BE2C (cell line): ENCODE measurements around the gene MLST8.
A peak's percentile ranks its signal among the peaks of the same experiment; 100 is the strongest.

ENCODE experiments used
- DNase-seq: peaks from one replicate; pipeline ENCODE4 v3.0.0-alpha.2; 2020
- H3K27me3 ChIP-seq: fragments of 250-450 bp; sonication (Bioruptor Pico); 2 replicates; pipeline ENCODE4 v1.5.1; 2020; ENCODE audit warnings: mild to moderate bottlenecking
- H3K36me3 ChIP-seq: fragments of 250-450 bp; sonication (Bioruptor Pico); 2 replicates; pipeline ENCODE4 v1.5.1; 2020; ENCODE audit warnings: mild to moderate bottlenecking
- H3K4me1 ChIP-seq: fragments of 250-450 bp; sonication (Bioruptor Pico); 2 replicates; pipeline ENCODE4 v1.5.1; 2020
- H3K4me3 ChIP-seq: 2 replicates; pipeline ENCODE4 v1.5.1; 2011; ENCODE audit warnings: low read depth, low read length
- H3K9me3 ChIP-seq: fragments of 250-450 bp; sonication (Bioruptor Pico); 2 replicates; pipeline ENCODE4 v1.5.1; 2020
- TF ChIP-seq, protein P1 (sequence below): IDR thresholded peaks from 2 replicates; pipeline ENCODE4 v1.5.1; 2012; ENCODE audit warnings: mild to moderate bottlenecking, low read depth, low read length

Gene MLST8

DNA sequence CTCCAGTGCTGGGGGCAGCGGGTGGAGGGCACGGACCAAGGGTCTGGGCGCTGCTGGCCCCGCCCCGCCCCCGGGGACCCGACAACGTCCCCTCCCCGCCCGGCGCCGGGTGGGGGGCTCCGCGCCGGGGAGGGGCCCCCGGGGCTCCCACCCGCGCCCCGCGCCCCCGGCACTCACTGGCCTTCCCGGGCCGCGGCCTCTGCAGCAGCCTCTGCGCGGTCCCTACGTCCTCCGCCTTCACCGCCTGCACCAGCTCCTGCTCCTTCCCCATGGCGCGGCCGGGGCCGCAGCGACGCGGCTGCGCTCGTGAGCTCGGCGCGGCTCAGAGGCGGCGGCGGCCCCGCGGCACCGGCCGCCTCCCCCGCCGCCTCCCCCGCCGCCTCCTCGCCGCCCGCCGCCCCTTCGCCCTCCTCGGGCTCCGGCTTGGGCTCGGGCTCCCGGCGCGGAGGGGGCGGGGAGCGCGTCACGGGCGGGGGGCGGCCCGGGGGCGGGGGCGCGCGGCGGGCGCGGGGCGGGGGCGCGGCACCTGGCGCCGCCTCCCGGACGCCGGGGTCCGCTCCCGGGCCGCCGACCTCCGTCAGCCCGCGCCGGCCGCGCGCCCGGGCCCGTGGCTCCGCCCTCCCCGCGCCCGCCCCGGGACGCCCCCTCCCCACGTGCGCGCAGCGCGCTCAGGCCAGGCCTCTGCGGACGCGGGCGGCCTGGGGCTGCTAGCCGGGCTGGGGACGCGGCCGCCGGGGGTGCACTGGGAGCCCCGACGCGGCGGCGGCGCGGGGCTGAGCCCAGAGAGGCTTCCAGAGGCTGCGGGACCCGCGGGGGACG, 8.9 kb upstream of the MLST8 start, which contains the start of gene CASKIN1:
TSS of gene CASKIN1 (minus strand) at position 444 of the 819 bp plus-strand sequence. CDS start at position 271, 173 bp downstream.
- Histone ChIP-seq H3K4me3 (peak within 1 kb of the TSS; percentile 62), H3K36me3 (no peaks in the 10 kb centered on the region), H3K9me3 (no peaks in the 10 kb centered on the region), H3K4me1 (peaks cover 17% of the 10 kb centered on the region), H3K27me3 (no peaks in the 10 kb centered on the region)
- peak; percentile 55 for DNase-seq
- TF ChIP-seq, protein P1, sequence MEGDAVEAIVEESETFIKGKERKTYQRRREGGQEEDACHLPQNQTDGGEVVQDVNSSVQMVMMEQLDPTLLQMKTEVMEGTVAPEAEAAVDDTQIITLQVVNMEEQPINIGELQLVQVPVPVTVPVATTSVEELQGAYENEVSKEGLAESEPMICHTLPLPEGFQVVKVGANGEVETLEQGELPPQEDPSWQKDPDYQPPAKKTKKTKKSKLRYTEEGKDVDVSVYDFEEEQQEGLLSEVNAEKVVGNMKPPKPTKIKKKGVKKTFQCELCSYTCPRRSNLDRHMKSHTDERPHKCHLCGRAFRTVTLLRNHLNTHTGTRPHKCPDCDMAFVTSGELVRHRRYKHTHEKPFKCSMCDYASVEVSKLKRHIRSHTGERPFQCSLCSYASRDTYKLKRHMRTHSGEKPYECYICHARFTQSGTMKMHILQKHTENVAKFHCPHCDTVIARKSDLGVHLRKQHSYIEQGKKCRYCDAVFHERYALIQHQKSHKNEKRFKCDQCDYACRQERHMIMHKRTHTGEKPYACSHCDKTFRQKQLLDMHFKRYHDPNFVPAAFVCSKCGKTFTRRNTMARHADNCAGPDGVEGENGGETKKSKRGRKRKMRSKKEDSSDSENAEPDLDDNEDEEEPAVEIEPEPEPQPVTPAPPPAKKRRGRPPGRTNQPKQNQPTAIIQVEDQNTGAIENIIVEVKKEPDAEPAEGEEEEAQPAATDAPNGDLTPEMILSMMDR = no peak

DNA sequence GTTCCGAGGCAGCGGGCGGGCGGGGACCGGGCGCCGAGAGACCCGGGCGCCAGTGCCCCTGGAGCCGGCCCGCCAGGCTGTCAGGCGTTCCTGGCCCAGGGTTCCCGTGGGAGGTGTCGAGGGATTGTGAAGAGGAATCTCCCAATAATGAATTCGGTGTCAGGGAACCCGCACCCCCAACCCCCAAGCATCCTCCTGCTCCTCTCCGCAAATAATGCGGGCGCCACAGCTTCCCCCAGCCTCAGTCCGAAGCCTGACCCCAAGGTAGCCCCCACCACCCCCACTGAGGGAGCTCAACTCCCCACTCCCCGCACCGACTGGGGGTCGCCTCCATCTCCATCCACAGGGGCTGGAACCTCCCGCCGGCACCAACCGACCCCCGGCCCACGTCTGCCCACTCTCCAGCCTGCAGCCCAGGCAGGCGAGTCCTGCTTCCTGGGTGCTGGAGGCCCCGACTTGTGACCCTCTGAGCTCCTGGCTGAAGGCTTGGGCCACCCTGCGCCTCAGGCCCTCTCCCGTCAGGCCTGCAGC, 8.2 kb upstream of the MLST8 start:
- H3K4me3 ChIP-seq = no peak overlapping the region; the same call in 1 of the 2 replicates
- H3K4me1 ChIP-seq = peaks cover 17% of the 10 kb centered on the region
- H3K36me3 ChIP-seq = no peaks in the 10 kb centered on the region
- no peaks in the 10 kb centered on the region for H3K9me3 ChIP-seq
- no peaks in the 10 kb centered on the region for H3K27me3 ChIP-seq
- no peak for DNase-seq
- TF ChIP-seq, protein P1 = no peak

DNA sequence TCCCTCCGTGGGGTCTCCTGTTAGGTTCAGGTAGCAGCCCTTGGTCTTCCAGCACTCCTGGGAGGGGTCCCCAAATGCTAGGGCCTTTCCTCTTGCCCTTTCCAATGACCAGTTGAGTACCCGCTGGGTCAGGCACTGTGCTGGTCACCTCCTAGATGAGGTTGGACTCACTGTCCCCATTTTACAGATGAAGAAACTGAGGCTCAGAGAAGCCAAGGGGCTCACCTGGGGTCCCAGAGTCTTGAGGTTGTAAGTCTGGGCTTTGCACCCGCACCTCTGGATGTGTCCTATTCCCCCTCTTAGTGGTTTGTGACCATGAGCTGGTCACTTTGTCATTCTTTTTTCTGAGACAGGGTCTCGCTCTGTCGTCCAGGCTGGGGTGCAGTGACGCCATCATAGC, 7.5 kb upstream of the MLST8 start:
- H3K4me1 ChIP-seq = peaks cover 17% of the 10 kb centered on the region
- no peak overlapping the region for H3K4me3 ChIP-seq
- no peak for DNase-seq
- TF ChIP-seq, protein P1 = no peak
- no peaks in the 10 kb centered on the region for H3K27me3 ChIP-seq
- no peaks in the 10 kb centered on the region for H3K36me3 ChIP-seq
- no peaks in the 10 kb centered on the region for H3K9me3 ChIP-seq

DNA sequence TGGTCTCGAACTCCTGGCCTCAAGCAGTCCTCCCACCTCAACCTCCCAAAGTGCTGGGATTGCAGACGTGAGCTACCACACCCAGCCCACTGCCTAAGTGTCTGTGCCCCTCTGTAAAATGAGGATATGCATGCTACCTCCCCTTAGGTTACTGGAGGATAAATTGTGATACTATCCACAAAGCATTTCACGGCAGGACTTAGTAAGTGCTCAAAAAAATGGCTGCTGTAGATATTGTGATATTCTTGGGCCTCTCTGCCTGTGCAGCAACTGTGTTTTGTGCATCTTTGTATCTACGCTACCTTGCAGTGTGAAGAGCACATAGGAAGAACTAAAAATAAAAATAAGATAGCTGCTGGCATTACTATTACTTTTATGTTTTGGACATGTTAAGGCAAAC, 7.0 kb upstream of the MLST8 start:
- Histone ChIP-seq H3K9me3 (no peaks in the 10 kb centered on the region), H3K36me3 (no peaks in the 10 kb centered on the region), H3K4me3 (no peak overlapping the region), H3K4me1 (peaks cover 17% of the 10 kb centered on the region), H3K27me3 (no peaks in the 10 kb centered on the region)
- no peak for DNase-seq
- TF ChIP-seq, protein P1 = no peak

DNA sequence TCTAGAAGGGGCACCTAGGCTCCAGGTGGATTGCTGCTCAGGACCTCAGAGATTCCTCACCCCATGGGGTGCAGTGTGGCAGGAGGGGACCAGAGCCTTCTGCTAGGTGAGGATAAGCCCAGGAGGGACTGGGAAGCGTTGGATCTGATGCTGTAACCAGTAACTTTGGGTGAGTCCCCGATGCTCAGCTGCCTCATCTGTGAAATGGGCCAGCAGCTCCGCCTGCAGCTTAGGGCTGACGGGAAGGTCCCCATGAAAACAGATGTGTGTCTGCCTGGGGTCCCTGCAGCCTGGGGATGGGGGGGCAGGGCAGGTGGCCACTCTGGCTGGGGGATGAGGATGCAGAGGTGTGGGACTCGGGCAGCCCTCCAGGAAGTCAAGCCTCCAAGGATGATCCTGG, 6.2 kb upstream of the MLST8 start:
- Histone ChIP-seq H3K9me3 (no peaks in the 10 kb centered on the region), H3K27me3 (no peaks in the 10 kb centered on the region), H3K4me1 (peaks cover 14% of the 10 kb centered on the region), H3K36me3 (no peaks in the 10 kb centered on the region), H3K4me3 (no peak overlapping the region)
- DNase-seq = peak; percentile 8
- TF ChIP-seq, protein P1 = no peak

DNA sequence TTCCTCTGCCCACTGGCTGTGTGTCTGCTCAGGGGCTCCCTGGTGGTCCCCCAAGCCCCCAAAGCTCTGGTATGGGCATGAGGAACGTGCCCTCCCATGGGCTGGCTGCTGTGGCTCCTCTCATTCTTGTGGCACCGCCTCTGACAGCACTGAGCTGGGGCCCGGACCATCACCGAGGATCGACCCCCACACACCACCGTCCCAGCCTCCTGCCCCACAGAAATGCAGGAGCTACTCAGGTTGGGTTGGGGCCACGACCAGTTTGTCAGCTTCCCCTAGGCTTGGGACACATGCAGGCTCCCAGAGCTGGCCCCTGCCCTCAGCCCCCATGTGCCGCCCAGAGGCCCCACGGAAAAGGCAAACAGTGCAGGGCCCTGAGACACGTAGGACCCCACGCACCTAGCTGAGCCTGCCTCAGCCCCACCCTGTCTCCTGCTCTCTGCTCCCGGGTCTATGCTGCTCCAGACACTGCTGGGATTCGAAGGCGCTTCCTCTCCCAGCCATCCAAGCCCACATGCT, 5.6 kb upstream of the MLST8 start:
- H3K27me3 ChIP-seq = no peaks in the 10 kb centered on the region
- TF ChIP-seq, protein P1 = no peak
- DNase-seq = no peak

More for the DNA sequence above, 5.6 kb upstream of the MLST8 start:
- H3K36me3 ChIP-seq = no peaks in the 10 kb centered on the region
- H3K4me3 ChIP-seq = no peak overlapping the region
- peaks cover 8% of the 10 kb centered on the region for H3K4me1 ChIP-seq
- H3K9me3 ChIP-seq = no peaks in the 10 kb centered on the region
